HK-2 (cell line): ENCODE measurements around the gene ZP2.
"Not testable (repeated sequence)": the region's sequence is repeated elsewhere in the genome, so short reads cannot be mapped to it uniquely, and the experiment has no call there.

Experiments used
- DNase-seq: peaks from one replicate; pipeline ENCODE4 v3.0.0-alpha.2; 2018; ENCODE audit not compliant: unreplicated experiment

The ZP2 gene

GRCh38 chr16:21172650-21173049 is 38.7 kb downstream of the ZP2 start:
- DNase-seq: no peak

GRCh38 chr16:21170116-21170515 is 41.3 kb downstream of the ZP2 start:
- not testable (repeated sequence) for DNase-seq

GRCh38 chr16:21169249-21169981 is 42.0 kb downstream of the ZP2 start:
- DNase-seq: no peak

GRCh38 chr16:21167929-21168602 is 43.3 kb downstream of the ZP2 start:
- no peak for DNase-seq

GRCh38 chr16:21167360-21167759 is 44.0 kb downstream of the ZP2 start:
- peak; percentile 43 for DNase-seq

GRCh38 chr16:21166561-21166961 is 44.8 kb downstream of the ZP2 start:
- DNase-seq: peak; percentile 32

GRCh38 chr16:21164521-21165168 is 46.7 kb downstream of the ZP2 start:
- DNase-seq: no peak

- DNase-seq: no peak
These were observed 47.8 kb downstream of the ZP2 start for GRCh38 chr16:21163576-21163975.

GRCh38 chr16:21162661-21163151 is 48.7 kb downstream of the ZP2 start:
- DNase-seq: no peak

GRCh38 chr16:21161211-21161610 is 50.2 kb downstream of the ZP2 start:
- DNase-seq: no peak

- DNase-seq: no peak
These were observed 51.1 kb downstream of the ZP2 start for GRCh38 chr16:21160276-21160675.

- no peak for DNase-seq
These were observed 52.0 kb downstream of the ZP2 start for GRCh38 chr16:21159281-21159951.

- DNase-seq: peak; percentile 75
These were observed 52.9 kb downstream of the ZP2 start, which contains the start of gene LDAF1 for GRCh38 chr16:21158208-21159110. TSS of gene LDAF1 (plus strand) at chr16:21158674. CDS start at chr16:21161183, 2,509 bp downstream.

- no peak for DNase-seq
These were observed 53.7 kb downstream of the ZP2 start for GRCh38 chr16:21157632-21158031.

GRCh38 chr16:21156767-21157467 is 54.5 kb downstream of the ZP2 start:
- DNase-seq: no peak

GRCh38 chr16:21156011-21156410 is 55.4 kb downstream of the ZP2 start:
- not testable (repeated sequence) for DNase-seq

GRCh38 chr16:21153124-21153729 is 58.1 kb downstream of the ZP2 start:
- not testable (repeated sequence) for DNase-seq

- DNase-seq: not testable (repeated sequence)
These were observed 59.0 kb downstream of the ZP2 start for GRCh38 chr16:21152160-21153030.
